GM12801 (cell line): ENCODE measurements around the gene YEATS4.

Experiments used
- CTCF ChIP-seq: IDR thresholded peaks from one replicate; pipeline ENCODE4 v1.5.1; 2011; ENCODE audit warnings: control low read depth; ENCODE audit not compliant: insufficient read length; ENCODE audit errors: extremely low read depth

YEATS4 gene

GRCh38 chr12:69401940-69402339, 42.4 kb downstream of the YEATS4 start:
- TF ChIP-seq CTCF = no peak

- no peak for TF ChIP-seq CTCF
Observed at GRCh38 chr12:69404851-69405565, 45.5 kb downstream of the YEATS4 start.

- no peak for TF ChIP-seq CTCF
Observed at GRCh38 chr12:69405566-69405865, 46.0 kb downstream of the YEATS4 start.

GRCh38 chr12:69406217-69406616, 46.7 kb downstream of the YEATS4 start:
- no peak for TF ChIP-seq CTCF

- no peak for TF ChIP-seq CTCF
Observed at GRCh38 chr12:69410571-69410970, 51.0 kb downstream of the YEATS4 start.

GRCh38 chr12:69412655-69413054, 53.1 kb downstream of the YEATS4 start:
- TF ChIP-seq CTCF = no peak

- TF ChIP-seq CTCF = no peak
Observed at GRCh38 chr12:69415471-69416275, 56.1 kb downstream of the YEATS4 start.
